GM19324 (cell line): ENCODE results near the gene DBH.
"Not testable (repeated sequence)": the region's sequence is repeated elsewhere in the genome, so short reads cannot be mapped to it uniquely, and the experiment has no call there.

Source experiments
- ATAC-seq: cut with Tn5 transposase; IDR thresholded peaks from one replicate; pipeline ENCODE4 v1.9.1; 2021; ENCODE audit warnings: mild to moderate bottlenecking, moderate library complexity; ENCODE audit not compliant: unreplicated experiment, low FRiP score

The DBH gene

DNA sequence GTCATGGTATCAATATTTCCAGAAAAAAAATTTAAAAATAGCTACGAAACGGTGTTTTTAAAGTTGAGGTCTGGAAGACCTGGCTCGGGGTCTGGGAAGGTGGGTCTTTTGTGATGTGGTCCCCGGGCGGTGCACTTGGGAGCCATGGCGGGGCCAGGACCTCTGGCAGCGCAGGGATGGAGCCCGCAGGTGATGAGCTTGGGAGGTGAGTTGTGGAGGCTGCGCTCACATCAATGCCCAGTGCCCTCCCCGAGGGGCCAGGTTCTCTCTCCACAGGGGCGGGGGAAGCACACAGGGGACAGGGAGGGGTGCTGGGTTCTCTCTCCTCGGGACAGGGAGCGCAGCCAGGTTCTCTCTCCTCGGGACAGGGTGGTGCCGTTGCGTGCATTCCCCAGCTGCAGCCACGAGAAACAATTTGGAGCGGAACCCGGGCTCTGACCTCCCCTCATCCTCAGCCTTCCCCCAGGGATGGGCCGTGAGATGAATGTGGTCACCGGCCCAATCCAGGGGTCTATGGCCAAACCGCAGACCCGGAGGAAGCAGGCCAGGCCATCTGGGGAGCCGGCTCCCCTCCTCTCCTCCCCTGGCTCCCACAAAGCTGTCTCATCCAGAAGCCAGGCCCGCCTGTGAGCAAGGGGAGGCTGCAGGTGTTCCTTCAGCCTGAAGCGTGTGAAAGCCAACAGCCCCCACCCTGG lies 25.8 kb downstream of the DBH start:
- no peak for ATAC-seq

GRCh38 chr9:133664173-133665050 lies 28.2 kb downstream of the DBH start:
- ATAC-seq, result no peak

DNA sequence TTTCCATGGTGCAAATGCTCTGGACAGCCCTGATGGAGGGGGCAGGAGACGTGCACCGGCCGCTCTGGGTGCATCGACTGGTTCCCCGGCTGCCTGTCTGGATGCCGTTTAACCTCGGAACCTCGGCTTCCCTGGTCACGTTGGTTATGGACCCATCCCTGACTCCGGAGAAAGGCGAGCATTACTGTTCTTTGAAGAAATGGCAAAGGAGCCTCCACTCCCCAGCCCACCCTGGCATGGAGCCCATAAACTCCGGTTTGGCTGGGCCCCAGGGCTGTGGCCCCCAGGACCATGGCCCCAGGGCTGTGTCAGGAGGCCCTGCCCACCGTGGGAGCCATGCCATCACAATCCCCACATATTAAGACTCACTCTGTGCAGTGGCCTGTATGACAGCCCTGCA lies 28.9 kb downstream of the DBH start:
- no peak for ATAC-seq

GRCh38 chr9:133665535-133665934 lies 29.4 kb downstream of the DBH start:
- no peak for ATAC-seq

GRCh38 chr9:133666387-133666786 lies 30.2 kb downstream of the DBH start:
- no peak for ATAC-seq

DNA sequence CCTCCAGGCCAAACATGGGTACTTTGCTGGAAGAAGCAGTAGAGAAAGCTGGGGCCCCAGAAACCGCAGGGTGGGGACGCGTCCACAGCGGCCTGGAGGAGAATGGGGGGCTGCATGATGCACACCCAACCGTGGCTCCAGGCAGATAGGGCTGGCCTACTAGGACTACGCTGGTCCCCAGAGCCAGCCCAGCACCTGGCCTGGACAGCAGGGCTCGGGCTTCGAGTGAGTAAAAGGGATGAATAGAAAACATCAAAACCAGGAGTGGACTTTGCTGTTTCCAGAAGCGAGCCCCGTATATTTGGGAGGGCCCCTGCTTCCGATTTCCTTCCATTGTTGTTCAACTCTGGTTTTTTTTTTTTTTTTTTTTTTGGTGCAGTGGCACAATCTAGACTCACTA lies 30.7 kb downstream of the DBH start:
- ATAC-seq, result no peak

GRCh38 chr9:133667759-133668450 lies 31.7 kb downstream of the DBH start:
- no peak for ATAC-seq

DNA sequence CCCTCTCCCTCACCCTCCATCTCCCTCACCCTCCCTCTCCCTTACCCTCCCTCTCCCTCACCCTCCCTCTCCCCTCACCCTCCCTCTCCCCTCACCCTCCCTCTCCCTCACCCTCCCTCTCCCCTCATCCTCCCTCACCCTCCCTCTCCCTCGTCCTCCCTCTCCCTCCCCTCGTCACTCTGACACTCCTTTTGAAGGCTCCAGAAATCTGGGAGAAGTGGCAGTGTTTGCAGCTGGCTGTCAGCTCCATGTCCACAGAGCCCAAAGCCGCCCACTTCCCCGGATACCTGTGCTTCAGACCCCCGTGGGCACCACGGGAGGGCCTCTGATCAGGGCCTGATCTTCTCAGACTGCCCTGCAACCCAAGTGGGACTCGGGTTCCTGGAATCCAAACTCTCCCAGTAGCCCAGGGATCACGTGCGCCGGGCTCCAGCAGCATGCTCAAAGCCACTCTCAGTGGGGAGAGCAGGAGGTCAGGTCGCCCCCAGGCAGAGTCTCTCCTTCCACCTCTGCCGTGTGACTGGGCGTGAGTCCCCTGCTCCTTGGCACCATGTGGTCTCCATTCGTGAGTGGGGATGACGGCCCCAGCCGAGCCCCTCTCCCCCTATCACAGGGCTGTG lies 33.1 kb downstream of the DBH start:
- no peak for ATAC-seq

DNA sequence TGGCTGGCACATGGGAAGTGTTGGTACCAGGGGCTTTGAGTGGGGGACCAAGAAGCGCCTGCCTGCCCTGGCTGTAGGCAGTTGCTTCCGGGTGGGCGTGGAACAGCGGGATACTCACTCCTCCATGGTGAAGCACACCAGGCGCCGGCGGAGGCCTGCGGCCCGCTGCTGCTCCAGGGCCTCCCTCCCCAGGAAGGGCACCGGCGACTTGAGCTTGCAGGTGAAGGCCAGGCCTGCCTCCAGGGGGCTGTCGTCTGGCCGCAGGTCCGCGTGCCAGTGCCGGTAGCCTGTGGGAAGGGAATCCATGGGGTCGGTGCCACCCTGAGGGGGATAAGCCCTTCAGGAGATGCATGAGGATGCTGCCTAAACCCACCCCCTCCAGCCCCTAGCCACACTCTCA lies 34.3 kb downstream of the DBH start:
- no peak for ATAC-seq

- no peak for ATAC-seq
Measured at GRCh38 chr9:133671371-133671770, 35.2 kb downstream of the DBH start.

DNA sequence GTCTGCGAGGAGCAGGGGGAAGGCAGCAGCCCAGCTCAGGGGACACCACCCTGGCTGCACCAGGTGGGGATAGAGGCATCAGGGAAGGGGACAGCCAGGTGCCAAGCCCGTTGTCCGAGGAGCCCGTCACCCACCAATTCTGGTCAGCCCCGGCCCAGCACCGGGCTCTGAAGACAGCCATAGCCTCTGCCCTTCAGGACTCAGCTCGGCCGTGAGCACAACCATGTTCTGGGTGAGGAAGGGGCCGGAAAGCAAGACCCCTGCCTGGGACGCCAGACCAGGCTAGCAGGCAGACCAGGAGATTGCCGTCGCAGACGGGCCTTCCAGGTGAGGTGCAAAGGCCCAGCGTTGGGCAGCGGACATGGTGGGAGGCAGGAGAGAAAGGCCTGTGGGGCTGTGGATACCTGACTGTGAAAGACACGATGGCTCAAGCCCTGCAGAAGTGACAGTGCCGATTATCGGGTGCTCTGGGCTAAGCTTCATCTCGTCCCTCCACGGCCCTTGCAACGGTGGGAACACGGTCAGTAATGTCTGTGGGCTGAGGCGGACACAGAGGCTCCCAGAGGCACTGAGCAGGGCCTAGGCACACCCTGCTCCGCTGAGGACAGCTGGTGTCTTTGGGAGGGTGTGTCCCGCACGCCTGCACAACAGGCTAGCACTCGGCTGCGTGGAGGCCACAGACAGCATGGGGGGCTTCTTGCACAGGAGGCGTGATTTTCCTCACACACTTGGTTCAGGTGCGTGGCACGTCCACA lies 36.5 kb downstream of the DBH start:
- ATAC-seq, result no peak

GRCh38 chr9:133673258-133673655 lies 37.1 kb downstream of the DBH start:
- ATAC-seq, result no peak

DNA sequence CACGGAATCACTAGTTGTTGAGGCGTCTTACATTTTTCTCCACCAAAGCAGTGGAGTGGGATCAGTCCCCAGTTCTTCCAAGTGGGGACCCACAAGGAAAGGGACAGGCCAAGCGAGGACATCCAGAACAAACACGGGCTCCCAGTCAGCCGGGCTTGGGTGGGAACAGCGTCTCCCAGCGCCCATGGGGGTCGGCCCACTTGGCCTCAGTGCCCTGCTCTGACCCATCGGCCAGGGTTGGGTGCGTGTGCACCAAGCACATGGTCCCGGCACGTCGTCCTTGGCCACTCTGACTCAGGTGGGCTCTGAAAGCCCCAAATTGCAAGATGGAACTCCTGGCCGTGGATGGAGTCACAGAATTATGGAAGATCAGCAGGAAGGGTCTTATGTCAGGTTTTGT lies 37.9 kb downstream of the DBH start:
- ATAC-seq, result no peak

- not testable (repeated sequence) for ATAC-seq
Measured at GRCh38 chr9:133675796-133676195, 39.6 kb downstream of the DBH start.

GRCh38 chr9:133676450-133676849 lies 40.3 kb downstream of the DBH start:
- ATAC-seq, result no peak

GRCh38 chr9:133677126-133678010 lies 41.2 kb downstream of the DBH start:
- ATAC-seq, result no peak

GRCh38 chr9:133679056-133679455 lies 42.9 kb downstream of the DBH start:
- ATAC-seq, result no peak

- no peak for ATAC-seq
Measured at GRCh38 chr9:133679466-133680061, 43.4 kb downstream of the DBH start.
